ENCODE results near the gene CDC42EP3.

The CDC42EP3 gene

GRCh38 chr2:37654419-37654818 is 17.0 kb downstream of the CDC42EP3 start:
- DNase-seq: no peak

GRCh38 chr2:37653805-37654378 is 17.6 kb downstream of the CDC42EP3 start:
- DNase-seq: peak; percentile 75

DNA sequence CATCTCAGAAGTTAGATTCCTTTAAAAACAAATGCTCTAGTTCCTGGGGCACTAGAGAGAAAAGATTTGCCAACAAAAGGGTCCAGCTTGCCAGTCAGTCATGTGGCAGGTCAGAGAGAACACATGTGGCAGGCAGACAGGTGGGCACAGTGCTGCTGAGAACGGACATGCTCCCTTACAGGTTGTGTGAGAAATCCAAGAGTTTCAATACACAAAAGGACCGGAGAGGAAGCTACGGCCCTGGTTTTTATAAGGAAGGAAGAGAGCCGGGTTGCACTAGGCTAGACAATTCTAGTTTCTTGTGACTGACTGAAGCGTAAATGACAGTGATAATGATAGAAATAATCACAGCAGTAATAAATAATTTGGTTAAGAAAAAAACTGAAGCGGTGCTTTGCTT is 18.3 kb downstream of the CDC42EP3 start:
- DNase-seq: no peak

DNA sequence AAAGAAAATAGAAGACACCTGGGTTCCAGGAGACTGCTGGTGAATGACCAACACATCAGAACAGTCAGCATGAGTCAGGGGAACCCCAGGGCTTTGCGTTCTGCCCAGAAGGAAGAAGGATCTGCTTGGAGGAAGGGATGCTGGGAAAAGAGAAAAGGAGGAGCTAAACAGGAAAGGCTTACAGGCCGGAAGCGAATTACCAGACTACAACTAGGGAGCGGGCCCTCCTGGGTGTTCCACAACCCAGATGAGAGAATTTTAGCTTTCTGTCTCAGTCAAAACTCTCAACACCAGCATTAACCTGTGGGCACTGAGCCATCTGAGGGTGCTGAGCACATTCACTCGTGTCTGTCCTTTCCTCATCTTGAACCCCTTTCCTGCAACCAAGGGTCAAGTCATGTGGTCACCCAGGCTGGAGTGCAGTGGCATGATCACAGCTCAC is 19.2 kb downstream of the CDC42EP3 start:
- DNase-seq: no peak

- DNase-seq: no peak
Observed at GRCh38 chr2:37650548-37651093, 20.8 kb downstream of the CDC42EP3 start.

- no peak for DNase-seq
Observed at GRCh38 chr2:37649518-37649917, 21.9 kb downstream of the CDC42EP3 start.

DNA sequence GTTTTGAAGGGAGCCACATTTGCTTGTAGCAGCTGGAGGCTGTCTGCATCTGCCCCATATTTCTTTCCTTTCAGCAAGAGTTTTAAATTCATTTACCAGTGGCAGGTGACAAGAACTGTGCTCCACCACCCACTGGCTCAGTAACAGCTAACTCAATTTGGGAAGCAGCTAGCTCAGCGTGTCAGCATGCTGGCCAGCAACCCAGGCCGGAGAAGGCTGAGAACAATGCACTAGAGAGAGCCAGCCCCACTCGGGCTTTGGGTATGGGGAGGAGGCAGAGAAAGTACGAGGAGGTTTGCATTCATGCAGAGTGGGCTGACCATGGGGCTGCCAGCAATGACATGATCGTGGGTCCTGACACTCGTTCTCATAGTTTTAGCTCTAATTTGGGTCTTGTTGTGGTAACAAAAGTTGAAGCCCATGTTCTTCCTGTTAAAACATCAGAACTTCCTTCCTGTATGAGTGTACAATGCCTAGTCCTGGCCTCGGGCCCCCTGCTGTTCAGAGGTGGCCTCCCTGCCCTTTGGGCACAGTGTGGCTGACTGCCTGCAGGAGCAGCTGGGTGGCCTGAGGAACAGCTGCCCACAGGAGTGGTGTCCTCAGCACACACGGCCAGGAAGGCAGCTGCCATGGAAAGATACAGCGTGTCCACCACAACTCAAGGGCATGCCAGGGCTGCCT is 23.0 kb downstream of the CDC42EP3 start:
- DNase-seq: peak; percentile 72

DNA sequence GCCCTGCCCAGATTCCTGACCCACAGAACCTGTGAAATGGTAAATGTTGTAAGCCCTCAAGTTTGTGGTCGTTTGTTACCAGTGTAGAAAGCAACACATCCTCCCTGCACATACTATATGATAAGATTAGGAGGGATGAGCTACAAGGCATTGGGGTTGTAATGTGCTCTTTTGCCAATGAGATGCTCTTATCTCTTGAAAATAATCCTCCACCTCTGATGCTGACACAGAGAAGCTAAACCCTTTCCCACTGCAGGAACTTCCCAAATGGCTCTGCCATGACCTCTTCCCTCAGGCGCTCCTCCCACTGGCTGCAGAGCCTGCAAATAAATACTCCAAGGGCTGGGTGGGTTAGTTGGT is 23.5 kb downstream of the CDC42EP3 start:
- no peak for DNase-seq

- no peak for DNase-seq
Observed at GRCh38 chr2:37645836-37646235, 25.6 kb downstream of the CDC42EP3 start.

GRCh38 chr2:37645362-37645761 is 26.1 kb downstream of the CDC42EP3 start:
- no peak for DNase-seq

GRCh38 chr2:37644191-37644590 is 27.3 kb downstream of the CDC42EP3 start:
- DNase-seq: no peak

GRCh38 chr2:37643730-37644078 is 27.7 kb downstream of the CDC42EP3 start:
- no peak for DNase-seq

DNA sequence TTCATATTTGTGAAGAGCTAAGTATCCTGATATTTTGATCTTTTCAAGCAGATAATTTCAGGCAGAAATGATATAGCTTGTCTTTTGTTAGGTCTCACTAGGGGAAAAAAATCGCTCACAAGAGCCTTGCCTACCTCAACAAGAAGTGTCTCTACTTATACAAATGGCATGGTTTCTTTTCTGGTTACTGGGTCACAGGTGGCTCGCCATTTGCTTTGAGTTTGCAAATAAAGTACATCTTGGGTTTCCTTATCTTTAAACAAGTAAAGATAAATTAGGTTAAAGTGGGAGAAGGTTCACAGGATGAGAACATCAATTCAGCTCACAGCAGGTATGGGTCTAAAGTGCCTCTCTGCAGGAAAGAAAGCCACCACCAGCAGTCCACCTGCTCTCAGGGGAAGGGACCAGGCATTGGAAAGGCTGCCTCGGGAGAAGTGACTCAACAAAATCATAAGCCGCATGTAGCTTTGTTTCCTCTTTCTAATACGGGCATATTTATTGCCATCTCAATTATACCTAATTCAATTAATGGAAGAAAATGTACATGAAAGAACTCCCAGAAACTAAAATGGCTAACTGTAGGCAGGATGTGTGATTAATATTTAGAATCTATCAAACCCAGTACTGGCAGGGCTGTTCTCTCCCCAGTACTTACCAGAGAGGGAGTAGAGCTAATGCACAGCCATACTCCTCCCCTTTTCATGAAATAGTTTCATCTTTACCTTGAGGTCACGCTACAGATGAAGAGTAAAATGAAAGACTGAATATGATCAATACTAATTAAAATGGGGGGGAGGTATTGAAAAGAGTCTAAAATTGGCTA is 28.3 kb downstream of the CDC42EP3 start:
- DNase-seq: no peak

- no peak for DNase-seq
Observed at GRCh38 chr2:37641582-37642171, 29.8 kb downstream of the CDC42EP3 start.

GRCh38 chr2:37639631-37640030 is 31.8 kb downstream of the CDC42EP3 start:
- DNase-seq: no peak

- no peak for DNase-seq
Observed at GRCh38 chr2:37638973-37639372, 32.5 kb downstream of the CDC42EP3 start.

GRCh38 chr2:37637985-37638384 is 33.5 kb downstream of the CDC42EP3 start:
- DNase-seq: no peak

DNA sequence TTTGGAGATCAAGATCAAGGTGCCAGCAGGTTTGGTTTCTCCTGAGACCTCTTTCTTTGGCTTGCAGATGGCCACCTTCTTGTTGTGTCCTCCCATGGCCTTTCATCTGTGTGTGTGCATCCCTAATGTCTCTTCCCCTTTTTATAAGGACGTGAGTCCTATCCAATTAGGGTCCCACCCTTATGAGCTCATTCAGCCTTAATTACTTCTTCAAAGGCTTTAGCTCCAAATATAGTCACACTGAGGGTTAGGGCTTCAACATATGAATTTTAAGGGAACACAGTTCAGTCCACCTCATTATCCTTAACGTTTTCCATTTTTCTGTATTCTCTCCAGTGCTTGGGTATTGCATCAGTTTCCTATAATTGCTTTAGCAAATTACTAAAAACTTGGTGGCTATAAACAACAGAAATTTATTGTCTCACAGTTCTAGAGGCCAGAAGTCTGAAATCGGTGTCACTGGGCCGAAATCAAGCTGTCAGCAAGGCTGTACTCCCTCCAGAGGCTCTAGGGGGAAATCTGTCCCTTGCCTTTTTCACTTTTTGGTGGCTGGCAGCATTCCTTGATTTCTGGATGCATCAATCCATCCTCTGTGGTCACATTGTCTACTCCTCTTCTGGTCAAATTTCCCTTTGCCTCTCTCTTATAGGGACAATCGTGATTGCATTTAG is 34.1 kb downstream of the CDC42EP3 start:
- no peak for DNase-seq

- DNase-seq: no peak
Observed at GRCh38 chr2:37636381-37637066, 34.9 kb downstream of the CDC42EP3 start.

DNA sequence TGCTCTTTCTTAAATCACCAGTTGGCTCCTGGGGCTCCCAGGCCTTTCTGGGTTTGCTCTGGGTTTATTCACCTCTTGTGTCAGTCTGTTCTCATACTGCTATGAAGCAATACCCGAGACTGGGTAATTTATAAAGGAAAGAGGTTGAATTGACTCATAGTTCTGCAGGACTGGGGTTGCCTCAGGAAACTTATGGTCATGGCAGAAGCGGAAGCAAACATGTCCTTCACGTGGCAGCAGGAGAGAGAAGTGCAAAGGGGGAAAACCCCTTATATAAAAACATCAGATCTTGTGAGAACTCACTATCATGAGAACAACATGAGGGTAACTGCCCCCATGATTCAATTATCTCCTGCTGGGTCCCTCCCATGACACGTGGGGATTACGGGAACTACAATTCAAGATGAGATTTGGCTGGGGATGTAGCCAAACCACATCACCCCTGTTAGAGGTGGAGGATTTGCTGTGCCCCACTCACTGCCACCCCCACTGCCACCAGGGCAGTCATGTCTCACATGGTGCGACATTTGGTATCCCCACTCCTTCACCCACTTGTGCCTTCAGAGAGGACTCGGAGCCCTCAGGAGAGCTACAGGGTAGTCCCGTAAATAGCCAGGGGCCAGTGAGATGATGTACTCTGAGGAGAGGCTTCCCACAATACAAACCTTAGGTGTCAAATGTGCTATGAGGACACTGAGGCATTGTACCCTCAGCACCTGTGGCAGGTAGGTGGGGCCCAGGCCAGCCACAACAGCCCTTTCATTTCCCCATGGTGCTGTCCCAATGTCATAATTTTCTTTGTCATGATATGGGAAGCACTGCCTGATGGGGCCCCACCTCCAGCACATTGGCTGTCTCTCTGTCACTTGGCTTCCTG is 35.7 kb downstream of the CDC42EP3 start:
- peak; percentile 87 for DNase-seq

DNA sequence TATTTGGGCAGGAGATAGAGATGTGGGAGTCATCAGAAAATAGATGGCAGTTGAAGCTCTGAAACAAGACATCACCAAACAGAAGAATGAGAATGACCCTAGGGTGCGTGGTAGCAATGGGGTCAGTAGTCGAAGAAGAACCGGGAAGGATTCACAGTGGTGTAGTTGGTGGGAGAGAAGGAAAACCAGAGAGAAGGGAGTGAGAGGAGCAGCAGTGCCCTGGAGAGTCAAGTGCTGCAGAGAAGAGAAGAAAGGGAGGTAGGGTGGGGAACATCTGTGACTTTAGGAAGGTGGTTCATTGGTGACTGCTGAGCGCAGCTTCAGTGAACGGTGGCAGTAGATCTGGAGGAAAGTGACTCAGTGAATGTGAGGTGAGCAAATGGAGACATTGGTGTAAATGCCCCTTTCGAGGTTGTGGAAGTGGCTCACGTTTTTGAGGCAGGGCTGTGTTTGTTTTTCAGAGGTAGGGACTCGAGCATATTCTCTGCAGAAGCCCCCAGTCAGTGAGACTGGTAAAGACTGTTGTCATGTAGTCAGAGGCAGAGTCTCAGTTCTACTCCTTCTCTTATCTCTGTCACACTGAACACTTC is 36.4 kb downstream of the CDC42EP3 start:
- DNase-seq: no peak
